Iris pigment epithelial cell (primary cell): Measurements from ENCODE around the gene MSL1.
A peak's percentile ranks its signal among the peaks of the same experiment; 100 is the strongest.

Experiments
- DNase-seq: peaks from one replicate; pipeline ENCODE4 v3.0.0-alpha.2; 2011; ENCODE audit warnings: low read depth

MSL1 gene

DNA sequence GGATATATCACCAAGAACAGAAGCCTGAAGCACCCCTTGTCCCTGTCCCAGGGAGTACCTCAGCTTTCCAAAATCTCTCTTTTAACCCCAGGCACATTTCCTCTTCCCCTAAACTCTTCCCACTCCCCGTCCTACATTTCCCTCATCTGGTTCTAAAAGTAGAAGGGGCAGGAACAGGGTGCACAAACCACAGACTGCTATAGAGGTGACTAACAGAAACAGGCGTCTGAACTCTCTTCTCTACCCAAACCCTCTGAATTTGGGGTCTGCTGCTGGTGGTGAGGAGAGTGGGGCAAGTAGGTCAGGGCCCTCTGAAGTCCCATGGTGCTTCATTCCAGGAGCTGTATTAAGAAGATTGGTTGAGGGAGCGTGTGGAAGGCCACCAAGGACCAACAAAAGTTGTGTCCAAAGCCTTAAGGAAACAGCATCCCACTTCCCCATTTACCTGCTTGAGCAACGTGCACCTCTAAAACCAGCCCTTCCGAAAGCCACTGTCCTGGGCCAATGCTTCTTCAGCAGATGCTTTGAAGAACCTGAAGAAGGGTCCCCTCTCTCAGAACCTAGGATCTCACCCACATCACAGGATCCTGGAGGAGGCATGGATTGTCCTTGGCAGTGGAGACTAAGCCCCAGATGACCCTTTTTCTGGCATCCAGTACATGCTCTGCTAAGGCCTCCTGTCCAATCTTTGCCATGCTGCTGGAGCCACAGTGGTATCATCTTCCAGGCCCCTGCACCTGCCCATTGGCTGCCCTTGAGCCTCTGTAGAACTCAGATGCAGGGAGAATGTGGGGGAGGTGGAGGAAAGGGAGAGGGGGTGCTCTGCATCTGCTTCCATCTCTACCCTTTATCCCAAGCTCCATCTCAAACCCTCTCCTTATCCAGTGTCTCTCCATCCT is 15.7 kb upstream of the MSL1 start:
- no peak for DNase-seq

DNA sequence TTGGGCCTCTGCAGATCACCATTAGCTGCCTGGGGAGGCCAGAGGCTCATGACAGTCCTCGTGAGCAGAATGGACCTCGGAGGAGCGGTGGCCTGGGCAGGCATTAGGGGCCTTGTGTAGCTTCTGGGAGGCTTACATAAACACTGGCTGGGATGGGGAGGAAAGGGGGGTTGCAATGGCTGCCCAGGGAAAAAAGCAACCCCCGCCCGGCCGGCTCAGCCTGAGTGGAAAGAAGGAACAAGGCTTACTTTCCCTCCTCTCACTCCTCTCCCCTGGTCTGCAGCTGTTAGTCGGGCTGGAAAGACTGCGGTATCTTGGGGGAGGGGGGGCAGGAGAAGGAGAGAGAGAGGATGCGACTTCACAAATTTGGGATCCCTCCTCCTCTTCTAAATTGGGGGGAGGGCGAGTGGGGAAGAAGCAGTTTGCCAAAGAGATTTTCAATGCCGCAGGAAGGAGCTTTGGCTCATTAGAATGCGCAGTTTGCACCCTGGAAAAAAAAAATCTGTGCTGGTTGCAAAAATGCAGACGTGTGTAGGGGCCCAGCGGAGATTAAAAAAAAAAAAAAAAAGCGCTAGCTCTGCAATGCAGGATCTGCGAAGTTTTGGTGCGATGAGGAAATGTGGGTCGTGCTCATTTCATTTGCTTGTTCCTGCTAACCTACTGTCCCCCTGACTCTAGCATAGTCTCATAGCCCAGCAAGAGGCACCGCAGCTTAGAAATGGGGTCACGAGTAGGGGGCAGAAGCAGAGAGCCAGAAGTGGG is 14.8 kb upstream of the MSL1 start:
- DNase-seq: peak; percentile 27

DNA sequence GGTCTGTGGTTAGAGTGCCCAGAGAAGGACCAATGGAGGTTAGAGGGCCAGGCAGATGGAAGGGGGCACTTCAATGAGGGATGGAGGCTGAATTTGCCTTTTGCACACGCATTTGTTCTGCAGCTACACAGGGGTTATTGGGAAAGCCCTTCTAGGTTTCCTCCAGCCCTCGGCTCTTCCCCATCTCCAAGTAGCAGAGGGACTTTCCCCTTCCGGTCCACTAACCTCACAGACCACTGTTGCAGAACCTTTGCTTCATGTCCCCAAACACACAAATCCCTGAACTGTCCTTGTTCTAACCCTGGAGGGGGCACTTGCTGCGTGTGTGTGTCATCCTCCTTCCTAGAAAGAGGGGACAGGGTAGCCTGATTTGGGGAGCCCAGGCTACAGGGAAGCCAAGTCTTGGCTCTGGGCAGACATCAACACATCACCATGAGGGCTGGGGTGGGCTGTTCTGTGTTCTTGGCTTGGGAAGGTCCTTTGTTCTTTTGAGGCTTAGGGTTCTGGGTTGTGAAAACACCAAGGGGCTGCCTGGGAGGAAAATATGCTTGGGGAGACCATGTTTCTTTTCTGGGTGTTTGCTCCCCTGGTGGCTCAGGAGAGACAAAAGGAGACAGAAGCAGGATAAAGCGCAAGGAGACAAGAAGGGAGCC is 14.1 kb upstream of the MSL1 start:
- DNase-seq: peak; percentile 37

DNA sequence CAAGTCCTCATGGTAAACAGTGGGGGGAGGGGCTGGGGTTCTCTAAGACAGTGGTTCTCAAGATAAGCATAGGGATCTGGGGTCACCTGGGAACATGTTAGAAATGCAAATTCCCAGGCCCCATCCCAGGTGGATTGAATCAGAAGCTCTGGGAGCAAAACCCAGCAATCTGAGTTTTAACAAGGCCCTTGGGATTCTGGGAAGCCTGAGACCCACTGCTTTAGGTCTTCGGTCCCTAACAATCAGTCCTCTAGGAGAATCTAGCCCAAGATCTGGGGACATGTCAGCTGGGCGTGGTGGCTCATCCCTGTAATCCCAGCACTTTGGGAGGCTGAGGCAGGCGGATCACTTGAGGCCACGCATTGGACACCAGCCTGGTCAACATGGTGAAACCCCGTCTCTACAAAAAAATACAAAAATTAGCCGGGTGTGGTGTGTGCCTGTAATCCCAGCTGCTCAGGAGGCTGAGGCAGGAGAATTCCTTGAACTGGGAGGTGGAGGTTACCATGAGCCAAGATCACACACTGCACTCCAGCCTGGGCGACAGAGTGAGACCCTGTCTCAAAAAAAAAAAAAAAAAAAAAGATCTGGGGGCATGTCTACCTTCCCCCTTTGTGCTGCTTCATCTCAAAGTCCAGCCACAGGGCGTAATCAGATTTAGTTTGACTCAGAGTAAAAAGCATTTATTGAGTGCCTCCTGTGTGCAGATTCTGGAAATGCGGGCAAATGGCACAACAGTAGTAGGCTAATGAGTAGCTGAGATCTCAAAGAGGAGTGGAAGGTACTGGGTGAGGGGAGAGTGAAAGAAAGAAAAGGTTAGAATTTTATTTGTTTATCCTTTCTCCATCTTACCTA is 12.6 kb upstream of the MSL1 start:
- DNase-seq: no peak

DNA sequence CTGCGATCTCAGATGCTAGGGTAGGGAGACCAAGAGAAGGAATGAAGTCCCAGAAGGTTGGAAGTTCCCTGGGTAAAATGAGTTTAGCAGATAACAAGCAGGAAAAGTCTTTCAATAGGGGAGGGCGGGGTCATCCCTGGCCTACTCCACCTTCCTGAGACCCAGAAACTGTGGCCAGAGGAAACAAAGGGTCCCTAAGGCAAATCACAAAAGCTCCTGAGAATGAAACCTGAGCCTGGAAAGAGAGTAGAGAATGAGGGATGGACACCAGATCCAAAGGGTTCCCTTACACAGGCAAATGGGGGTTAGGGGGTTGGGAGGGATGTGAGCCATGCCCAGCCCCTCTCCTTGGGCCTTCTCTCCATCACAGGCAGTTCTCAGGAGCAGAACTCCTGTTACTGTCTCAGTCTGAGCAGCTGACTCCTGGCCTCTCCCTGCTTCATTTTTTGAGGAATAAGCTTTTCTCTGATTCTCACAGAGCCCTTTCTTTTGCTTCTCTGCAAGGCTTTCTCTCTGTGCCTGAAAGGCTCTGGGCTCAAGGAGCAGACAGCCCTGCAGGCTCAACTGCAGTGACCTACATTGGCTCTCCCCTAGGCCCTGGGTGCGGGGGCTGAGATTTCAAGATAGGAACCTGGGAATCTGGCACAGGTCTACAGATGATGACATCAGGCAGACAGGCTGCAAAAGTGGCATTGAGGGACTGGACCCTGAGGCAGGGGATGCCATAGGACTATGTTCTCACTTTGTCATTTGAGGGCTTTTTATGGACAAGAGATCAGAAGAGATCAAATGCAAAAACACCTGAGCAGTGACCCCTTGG is 11.5 kb upstream of the MSL1 start:
- DNase-seq: no peak

DNA sequence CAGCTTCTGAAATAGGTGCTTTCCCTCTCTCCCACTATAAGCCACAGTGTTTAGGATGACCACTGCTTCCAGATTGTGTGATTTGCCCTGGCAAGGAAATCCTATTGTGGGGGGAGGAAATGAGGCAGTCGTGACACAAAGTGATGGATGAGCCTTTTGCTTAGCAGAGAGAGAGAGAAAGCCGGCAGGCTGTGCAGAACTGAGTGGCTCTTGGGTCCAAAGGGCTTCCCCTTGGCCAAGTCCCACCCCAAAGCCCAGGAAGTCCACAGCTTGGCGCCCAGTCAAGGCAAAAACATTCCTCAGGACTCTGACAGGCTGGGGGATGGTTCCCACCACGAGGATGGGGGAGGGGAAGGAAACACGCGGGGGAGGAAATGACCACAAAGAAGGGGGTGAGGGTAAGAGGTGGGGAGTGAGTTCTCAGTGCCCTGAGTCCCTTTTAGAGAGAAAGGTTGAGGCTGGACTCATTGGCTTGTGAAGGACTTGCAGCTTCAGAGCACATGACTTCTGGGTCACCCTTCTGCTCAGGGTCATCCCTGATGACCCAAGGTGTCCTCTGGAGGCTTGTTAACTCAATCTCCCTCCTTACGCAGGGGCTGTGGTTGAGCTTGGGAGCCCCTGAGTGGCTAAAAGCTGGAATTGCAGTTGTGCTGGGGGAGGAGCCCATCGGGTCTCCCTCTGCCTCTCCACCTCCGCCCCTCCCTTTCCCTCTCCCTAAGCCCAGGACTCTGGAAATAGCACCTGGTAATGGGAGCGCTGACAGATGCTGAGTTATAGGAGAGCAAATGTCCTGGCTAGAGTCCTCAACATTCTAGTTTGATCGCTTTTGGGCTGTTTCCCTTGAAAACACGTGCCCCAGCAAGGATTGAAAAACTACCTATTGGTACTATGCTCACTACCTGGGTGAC is 10.3 kb upstream of the MSL1 start:
- DNase-seq: peak; percentile 88

DNA sequence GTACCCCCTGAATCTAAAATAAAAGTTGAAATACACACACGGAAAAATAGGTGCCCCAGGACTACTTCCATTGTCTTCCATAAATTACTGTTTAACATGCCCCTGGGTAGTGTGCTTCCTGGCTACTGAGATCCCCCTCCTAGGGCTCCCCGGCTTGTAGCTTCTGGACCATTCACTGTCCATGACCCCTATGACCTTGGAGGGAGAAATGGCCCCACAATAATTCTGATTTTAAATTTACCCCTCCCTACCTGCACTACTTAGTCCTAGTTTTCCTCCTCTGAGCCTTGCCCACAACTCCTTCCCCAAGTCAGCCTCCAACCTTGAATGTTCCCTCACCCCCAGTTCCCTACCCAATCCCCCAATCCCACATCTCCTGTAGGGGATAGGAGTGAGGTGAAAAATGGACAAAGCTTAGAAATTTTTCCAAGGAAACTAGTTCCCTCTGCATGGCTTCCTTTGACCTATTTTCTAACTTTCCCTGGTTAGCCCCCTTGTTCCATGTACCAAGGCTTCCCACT is 9.5 kb upstream of the MSL1 start:
- no peak for DNase-seq

DNA sequence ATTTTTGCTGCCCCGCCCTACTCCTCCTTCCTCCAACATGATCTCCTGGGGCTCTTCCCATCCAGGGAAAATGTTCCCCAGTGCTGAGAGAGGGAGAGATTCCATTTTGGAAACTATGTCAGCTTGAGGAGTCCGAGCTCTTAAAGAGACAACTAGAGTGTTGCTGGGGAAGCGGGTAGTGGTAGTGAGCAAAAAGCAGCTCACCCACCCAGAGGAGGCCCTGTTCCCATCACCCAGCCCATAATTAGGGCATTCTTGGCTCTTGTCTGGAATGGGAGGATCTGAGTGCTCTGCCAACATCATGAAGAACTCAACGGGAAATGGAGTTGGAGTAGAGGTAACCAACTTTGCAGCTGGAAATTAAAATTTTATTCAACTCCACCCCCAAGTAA is 9.1 kb upstream of the MSL1 start:
- DNase-seq: no peak

DNA sequence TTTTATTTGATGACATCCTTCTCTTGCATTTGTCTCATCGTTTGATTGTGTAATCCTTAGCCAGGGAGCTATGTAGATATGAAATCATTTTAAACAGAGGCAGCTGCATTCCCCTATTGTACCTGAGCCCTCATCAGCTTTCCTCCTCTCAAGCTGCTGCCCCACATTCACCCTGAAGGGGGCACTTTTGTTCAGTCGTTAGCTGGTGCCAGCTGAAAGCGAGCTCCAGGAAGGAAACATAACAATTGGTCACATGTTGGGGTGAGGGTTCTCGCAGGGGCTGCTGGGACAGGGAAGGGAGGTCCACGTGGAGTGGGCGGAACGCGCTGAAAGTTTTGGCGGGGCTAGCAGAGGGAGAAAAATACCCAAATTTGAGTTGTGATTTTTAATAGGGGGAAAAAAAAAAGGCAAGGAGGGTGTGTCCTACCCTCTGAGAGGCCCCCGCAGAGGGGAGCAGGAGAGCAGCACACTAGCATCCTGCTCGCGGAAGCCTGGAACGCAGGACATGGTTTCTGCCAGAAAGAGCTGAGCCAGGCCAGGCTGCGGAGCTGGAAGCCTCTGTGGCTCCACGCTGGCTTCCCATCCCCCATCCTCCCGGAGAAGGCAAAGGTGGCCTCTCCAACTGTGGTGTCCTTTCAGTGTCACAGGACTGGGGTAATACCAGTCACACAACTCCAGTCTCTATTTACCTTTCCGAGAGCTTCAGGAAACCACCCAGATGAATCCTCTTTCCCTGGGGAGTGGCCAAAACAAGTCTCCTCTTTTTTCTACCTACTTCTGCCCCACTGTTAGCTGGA is 8.5 kb upstream of the MSL1 start:
- DNase-seq: peak; percentile 96

DNA sequence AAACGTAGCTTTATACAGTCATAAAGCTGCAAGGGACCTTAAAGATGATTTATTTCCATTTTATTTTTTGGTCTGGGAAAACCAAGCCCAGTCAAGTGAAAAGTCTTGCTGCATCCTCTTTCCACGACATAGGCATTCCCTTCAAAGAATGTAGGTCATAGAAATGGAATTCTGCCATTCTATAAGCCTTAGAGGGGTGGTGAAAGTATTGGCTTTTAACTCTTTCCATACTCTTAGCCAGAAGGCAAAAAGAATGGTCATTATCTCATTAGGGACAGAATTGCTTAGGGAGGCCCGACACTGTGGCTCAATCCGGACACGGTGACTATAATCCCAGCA is 7.9 kb upstream of the MSL1 start:
- peak; percentile 52 for DNase-seq

DNA sequence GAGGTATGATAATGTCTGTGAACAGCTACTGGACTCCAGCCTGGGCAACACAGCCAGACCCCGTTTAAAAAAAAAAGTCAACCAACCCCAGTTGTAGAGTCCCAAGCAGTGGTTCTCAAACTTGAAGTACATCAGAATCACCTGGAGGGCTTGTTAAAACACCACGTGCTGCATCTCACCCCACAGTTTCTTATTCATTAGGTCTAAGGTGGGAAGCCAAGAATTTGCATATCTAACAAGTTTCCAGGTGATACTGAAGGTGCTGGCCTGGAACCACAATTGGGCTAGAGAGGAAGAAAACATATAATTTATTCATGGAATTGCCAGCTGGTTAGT is 6.7 kb upstream of the MSL1 start:
- DNase-seq: no peak

DNA sequence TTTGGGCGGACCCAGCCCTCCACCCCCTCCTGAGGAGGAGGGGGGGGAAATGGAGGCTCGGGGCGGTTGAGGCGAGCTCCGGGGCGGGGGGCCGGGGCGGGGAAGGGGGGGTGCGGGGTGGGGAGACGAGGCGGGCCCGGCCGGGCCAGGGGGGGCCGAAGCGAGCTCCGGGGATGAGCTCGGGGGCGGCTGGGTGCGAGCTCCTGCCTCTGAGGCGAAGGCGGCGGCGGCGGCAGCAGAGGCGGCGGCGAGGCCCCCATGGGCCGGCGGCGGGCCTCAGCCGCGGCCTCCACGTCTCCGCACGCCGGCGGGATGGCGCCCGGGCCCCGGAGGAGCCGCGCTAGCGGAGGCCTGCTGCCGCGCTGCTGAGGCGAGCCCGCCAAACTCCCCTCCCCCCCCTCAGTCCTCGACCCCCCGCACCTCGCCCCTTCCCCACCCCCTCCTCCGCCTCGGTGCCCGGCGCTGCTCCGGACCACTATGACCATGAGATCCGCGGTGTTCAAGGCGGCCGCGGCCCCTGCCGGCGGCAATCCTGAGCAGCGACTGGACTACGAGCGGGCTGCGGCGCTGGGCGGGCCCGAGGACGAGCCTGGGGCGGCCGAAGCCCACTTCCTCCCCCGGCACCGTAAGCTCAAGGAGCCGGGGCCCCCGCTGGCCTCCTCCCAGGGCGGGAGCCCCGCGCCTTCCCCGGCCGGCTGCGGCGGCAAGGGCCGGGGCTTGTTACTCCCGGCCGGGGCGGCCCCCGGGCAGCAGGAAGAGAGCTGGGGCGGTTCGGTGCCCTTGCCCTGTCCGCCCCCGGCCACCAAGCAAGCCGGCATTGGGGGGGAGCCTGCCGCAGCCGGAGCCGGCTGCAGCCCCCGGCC is 596 bp downstream of the MSL1 start:
- peak; percentile 65 for DNase-seq

DNA sequence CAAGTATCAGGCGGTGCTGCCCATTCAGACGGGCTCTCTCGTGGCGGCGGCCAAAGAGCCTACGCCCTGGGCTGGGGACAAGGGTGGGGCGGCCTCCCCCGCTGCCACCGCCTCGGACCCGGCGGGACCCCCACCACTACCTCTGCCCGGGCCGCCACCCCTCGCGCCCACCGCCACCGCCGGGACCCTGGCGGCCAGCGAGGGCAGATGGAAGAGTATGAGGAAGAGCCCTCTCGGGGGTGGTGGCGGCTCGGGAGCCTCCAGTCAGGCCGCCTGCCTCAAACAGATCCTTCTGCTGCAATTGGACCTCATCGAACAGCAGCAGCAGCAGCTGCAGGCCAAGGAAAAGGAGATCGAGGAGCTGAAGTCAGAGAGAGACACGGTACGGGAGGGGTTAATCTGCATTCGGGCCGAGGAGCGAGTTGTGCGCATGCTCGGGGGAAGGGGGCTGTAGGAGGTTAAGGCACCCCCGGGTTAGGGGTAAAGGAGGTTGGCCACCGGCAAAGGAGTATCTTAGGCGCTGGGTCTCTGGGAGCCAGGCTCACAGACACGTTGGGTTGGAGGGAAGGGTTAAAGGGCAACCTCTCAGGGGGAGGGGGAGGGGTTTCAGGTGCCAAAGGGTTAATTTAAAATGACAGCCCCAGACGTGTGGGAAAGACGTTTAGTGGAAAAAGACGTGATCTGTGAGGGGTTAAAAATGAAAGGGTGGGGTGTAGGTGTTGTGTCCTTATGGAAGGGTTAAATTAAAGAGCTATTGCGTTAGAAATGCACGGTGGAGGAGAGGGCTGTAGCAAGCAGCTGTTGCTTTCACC is 1.4 kb downstream of the MSL1 start:
- no peak for DNase-seq

DNA sequence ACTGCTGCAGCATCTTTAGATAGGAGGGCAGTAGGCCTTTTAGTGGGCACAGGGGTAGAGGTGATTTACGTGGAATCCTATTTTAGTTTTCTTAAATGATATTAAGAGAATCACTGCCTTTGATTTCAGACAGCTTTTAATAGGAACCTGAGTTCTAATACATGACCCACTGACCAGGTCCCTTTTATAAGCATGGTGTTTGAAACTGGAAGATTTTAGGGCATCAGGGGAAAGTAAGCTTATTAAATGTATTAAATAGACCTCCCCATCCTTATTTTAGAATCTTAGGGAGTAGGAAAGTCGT is 2.0 kb downstream of the MSL1 start:
- no peak for DNase-seq

DNA sequence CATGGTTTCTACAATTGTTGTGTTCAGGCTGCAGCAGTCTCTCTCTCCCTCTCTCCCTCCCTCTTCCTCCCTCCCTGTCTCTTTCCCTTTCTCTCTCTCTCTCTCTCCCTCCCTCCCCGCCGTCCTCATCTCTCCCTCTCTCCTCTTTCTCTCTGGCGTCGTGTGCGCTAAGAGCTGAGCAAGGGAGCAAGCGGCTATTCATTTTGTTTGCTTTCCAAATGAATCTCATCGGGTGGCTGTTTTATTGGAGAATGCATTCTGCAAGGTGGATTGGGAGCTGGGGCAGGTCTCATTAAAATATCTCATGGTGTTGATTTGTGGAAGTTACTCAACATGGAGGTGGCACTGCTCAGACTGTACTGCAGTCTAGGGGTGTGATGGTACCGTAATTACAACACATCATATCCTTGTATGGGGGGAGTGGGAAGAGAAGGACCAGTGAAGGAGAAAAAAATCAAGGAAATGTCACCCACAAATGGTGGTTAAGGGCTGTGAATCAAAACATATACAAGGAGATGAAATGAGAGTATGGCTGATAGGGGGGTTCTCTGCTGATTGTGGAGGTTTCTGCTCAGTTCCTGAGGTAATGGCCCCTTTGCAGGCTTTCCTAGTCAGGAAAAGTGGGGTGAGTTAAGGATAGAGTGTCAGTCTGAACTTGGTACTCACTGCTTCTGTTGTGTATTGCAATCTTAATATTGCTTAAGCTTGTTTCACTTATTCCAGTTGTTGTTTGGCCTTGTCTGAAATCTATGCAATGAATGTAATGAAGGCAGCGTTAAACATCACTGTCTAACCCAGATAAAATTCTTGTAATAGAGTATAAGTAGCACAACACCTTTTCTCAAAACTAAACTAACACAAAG is 2.7 kb downstream of the MSL1 start:
- peak; percentile 53 for DNase-seq

DNA sequence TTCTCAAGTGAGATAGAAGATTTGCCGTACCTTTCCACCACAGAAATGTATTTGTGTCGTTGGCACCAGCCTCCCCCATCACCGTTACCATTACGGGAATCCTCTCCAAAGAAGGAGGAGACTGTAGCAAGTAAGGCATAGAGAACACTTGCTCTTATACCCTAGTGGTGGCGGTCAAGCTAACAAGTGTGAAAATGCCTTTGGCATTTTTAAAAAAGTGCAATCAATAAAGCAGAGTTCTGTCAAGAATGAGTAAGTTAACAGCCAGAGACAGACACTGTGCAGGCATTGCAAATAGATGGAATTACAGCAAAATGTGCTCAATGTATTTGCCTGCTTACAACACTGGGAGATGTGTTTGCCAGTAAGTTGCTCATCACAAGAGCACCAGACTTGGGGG is 7.7 kb downstream of the MSL1 start:
- DNase-seq: no peak
